OCI-LY7 (cell line): ENCODE measurements around the gene TBKBP1. TPM values are rescaled to one million over a fixed set of nuclear protein-coding genes. Genes with fewer than 3 reads are reported as not detected.
A peak's percentile ranks its signal among the peaks of the same experiment; 100 is the strongest.

Experiments used
- Bru-seq: library from RNA; stranded (reverse); fragments of 400-500 nt; gene quantifications from one replicate; lab custom pipeline; 2021; lab: Mats Ljungman, UMichigan
- BruChase-seq, 2 experiments: library from RNA; stranded (reverse); fragments of 400-500 nt; gene quantifications; one replicate each; lab custom pipeline; 2021; lab: Mats Ljungman, UMichigan
- BruUV-seq: library from RNA; stranded (reverse); fragments of 400-500 nt; replicated peaks from 2 replicates; lab custom pipeline; 2021; lab: Mats Ljungman, UMichigan
- CTCF ChIA-PET: fragments of 300-600 bp; sonication (Branson Sonifier 250); formaldehyde crosslinking; loops from one replicate; lab custom pipeline; 2022; ENCODE audit warnings: antibody characterized with exemption; ENCODE audit not compliant: unreplicated experiment; lab: Charles Lee
- POLR2A ChIA-PET: fragments of 300-600 bp; sonication (Branson Sonifier 250); formaldehyde crosslinking; loops from one replicate; lab custom pipeline; 2022; ENCODE audit warnings: antibody characterized with exemption; lab: Charles Lee
- DNase-seq: peaks from one replicate; pipeline ENCODE4 v3.0.0-alpha.2; 2015; ENCODE audit warnings: low spot score
- H2AFZ ChIP-seq: fragments of 200-600 bp; sonication (generic), shearing (Covaris generic); 2 replicates; pipeline ENCODE4 v1.6.1; 2014; ENCODE audit warnings: mild to moderate bottlenecking, antibody characterized with exemption, low read length, moderate library complexity
- H3K27ac ChIP-seq: fragments of 200-600 bp; sonication (generic); 2 replicates; pipeline ENCODE4 v1.5.1; 2014; ENCODE audit warnings: mixed run types, low read depth, mild to moderate bottlenecking, moderate library complexity, low read length, inconsistent platforms; ENCODE audit not compliant: poor library complexity, severe bottlenecking
- H3K36me3 ChIP-seq: fragments of 200-600 bp; sonication (generic); 2 replicates; pipeline ENCODE4 v1.6.1; 2014; ENCODE audit warnings: mild to moderate bottlenecking, antibody characterized with exemption, low read length, moderate library complexity, mixed read lengths; ENCODE audit not compliant: insufficient read depth
- H3K4me1 ChIP-seq: fragments of 200-600 bp; sonication (generic); 2 replicates; pipeline ENCODE4 v1.5.1; 2014; ENCODE audit warnings: mild to moderate bottlenecking, low read length; ENCODE audit not compliant: insufficient read depth, poor library complexity, severe bottlenecking
- H3K4me2 ChIP-seq: fragments of 200-600 bp; sonication (generic); 2 replicates; pipeline ENCODE4 v1.6.1; 2014; ENCODE audit warnings: mild to moderate bottlenecking, low read length
- H3K4me3 ChIP-seq: fragments of 200-600 bp; sonication (generic); 2 replicates; pipeline ENCODE4 v1.5.1; 2014; ENCODE audit warnings: mild to moderate bottlenecking, low read depth, low read length; ENCODE audit not compliant: poor library complexity, severe bottlenecking
- H3K79me2 ChIP-seq: fragments of 200-600 bp; sonication (generic); 2 replicates; pipeline ENCODE4 v1.6.1; 2016; ENCODE audit warnings: low read depth, mild to moderate bottlenecking, low read length, moderate library complexity, mixed read lengths; ENCODE audit not compliant: insufficient read depth
- H3K9me2 ChIP-seq: fragments of 200-600 bp; sonication (generic); 2 replicates; pipeline ENCODE4 v1.6.1; 2016; ENCODE audit warnings: mild to moderate bottlenecking, low read length, mixed read lengths; ENCODE audit not compliant: insufficient read depth
- H3K9me3 ChIP-seq: fragments of 200-600 bp; sonication (generic); 2 replicates; pipeline ENCODE4 v1.6.1; 2014; ENCODE audit warnings: mild to moderate bottlenecking, mixed run types, low read length, mixed read lengths
- H4K20me1 ChIP-seq: fragments of 200-600 bp; sonication (generic); 2 replicates; pipeline ENCODE4 v1.6.1; 2014; ENCODE audit warnings: mild to moderate bottlenecking, antibody characterized with exemption, low read length, moderate library complexity, mixed read lengths; ENCODE audit not compliant: insufficient read depth
- CTCF ChIP-seq: fragments of 200-600 bp; sonication (generic); conservative IDR thresholded peaks from 2 replicates; pipeline ENCODE4 v1.5.1; 2014; ENCODE audit warnings: mild to moderate bottlenecking, antibody characterized with exemption, low read length, moderate library complexity, mixed read lengths
- EZH2phosphoT487 ChIP-seq: fragments of 200-600 bp; sonication (generic); IDR thresholded peaks from 2 replicates; pipeline ENCODE4 v1.6.1; 2018; ENCODE audit warnings: low read depth, borderline replicate concordance, mild to moderate bottlenecking, mixed run types, antibody characterized with exemption, low read length, moderate library complexity, mixed read lengths
- intact Hi-C: fragments of 100-400 bp; cut with micrococcal nuclease; formaldehyde crosslinking; loops from one replicate; pipeline ENCODE4 v1.10.0; 2022; ENCODE audit not compliant: unreplicated experiment
- long read RNA-seq: library from polyadenylated mRNA; stranded (forward); transcript quantifications from one replicate; pipeline ENCODE4 v2.0.0, GENCODE V29; 2022
- total RNA-seq, 2 experiments: library from RNA; depleted of rRNA in 1 of 2; stranded (reverse); fragments of >200 nt in 1 of 2; shearing (Covaris generic) in 1 of 2; gene quantifications; 2 replicates each; pipeline ENCODE4 v1.2.3, GENCODE V29; 2014 to 2022

Gene TBKBP1
- total RNA-seq (2014; rRNA removed; shearing (Covaris generic)), result 8.3 and 15.0 TPM in 2 replicates
- total RNA-seq (2022), result 15.2 and 16.0 TPM in 2 replicates
- percentile 50 among the genes with signal in this experiment for Bru-seq, nascent RNA
- BruChase-seq, experiment 1, labeled RNA remaining after a 6-hour chase, result percentile 56 among the genes with signal in this experiment
- percentile 59 among the genes with signal in this experiment for BruChase-seq, experiment 2, labeled RNA remaining after a 2-hour chase
- long read RNA-seq, full-length matches to known transcripts, result 1 of 11 reads
- long read RNA-seq, partial matches to known transcripts, result 8 of 11 reads
- long read RNA-seq, other reads (novel, unspliced or antisense), result 2 of 11 reads

- intact Hi-C loops, result no loop called here
- Histone ChIP-seq H3K27ac (peak within 1 kb of the TSS; percentile 73), H3K9me3 (no peaks in the 10 kb centered on the region), H3K79me2 (peaks cover 5% of the 10 kb centered on the region; the same call in 1 of the 2 replicates), H4K20me1 (no peaks in the 10 kb centered on the region), H2AFZ (peak within 1 kb of the TSS; percentile 53), H3K4me1 (peaks cover 31% of the 10 kb centered on the region), H3K9me2 (no peaks in the 10 kb centered on the region), H3K4me3 (peak within 1 kb of the TSS; percentile 72), H3K4me2 (peak within 1 kb of the TSS; percentile 79), H3K36me3 (0 out of 2 replicates have a peak, but pooled peaks cover 1% of the 10 kb centered on the region)
- DNase-seq, result peak; percentile 87
- no peak for TF ChIP-seq EZH2phosphoT487
- peak; percentile 19; the same call in 1 of the 2 replicates for TF ChIP-seq CTCF
- POLR2A ChIA-PET, result interaction anchor here (0.6 to 3.0 kb wide), 3 partner anchors 16 to 191 kb away, joined by 3 to 15 read pairs (median 5); partner anchors contain the start of gene KPNB1
- no TSS peak for BruUV-seq
- CTCF ChIA-PET, result interaction anchor here (0.5 kb wide), 1 partner anchor 25 kb away, joined by 3 read pairs; no protein-coding TSS in a partner anchor
These were observed at the start of gene TBKBP1 for GRCh38 chr17:47693731-47694580. Gene TBKBP1 (plus strand): TSS chr17:47694161. CDS start chr17:47696113, 1,952 bp downstream.

DNA sequence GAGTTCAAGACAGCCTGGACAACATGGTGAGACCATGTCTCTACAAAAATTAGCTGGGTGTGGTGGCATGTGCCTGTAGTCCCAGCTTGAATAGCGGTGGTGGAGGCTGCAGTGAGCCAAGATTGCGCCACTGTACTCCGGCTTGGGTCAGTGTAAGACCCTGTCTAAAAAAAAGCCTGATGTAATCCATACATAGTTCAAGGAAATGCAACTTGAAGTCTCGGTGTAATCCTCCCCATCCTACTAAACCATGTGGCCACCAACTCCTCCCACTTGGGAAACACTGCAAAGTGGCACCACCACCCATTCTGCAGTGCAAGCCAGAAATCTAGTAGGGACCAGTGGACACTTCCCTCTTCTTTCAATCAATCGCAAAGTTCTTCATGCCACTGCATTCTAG is 49.6 kb upstream of the TBKBP1 start:
- intact Hi-C loops, result no loop called here
- Histone ChIP-seq H2AFZ (no peak overlapping the region), H3K9me3 (no peaks in the 10 kb centered on the region), H3K4me3 (no peak overlapping the region), H3K4me2 (no peak overlapping the region), H4K20me1 (no peaks in the 10 kb centered on the region), H3K9me2 (no peaks in the 10 kb centered on the region), H3K27ac (no peak overlapping the region), H3K36me3 (no peaks in the 10 kb centered on the region), H3K79me2 (peaks cover 19% of the 10 kb centered on the region; the same call in 1 of the 2 replicates), H3K4me1 (peaks cover 43% of the 10 kb centered on the region)
- DNase-seq, result no peak
- ChIA-PET POLR2A (interaction anchor here (0.6 kb wide), 1 partner anchor 330 kb away, joined by 3 read pairs; no protein-coding TSS in a partner anchor), CTCF (interaction anchor here (0.6 kb wide), 1 partner anchor 247 kb away, joined by 3 read pairs; no protein-coding TSS in a partner anchor)
- TF ChIP-seq CTCF, result no peak
- no peak for TF ChIP-seq EZH2phosphoT487
- no TSS peak for BruUV-seq
